A172 (cell line): ENCODE results near the gene ZNF605. TPM values are rescaled to one million over a fixed set of nuclear protein-coding genes. Genes with fewer than 3 reads are reported as not detected.
"Not testable (repeated sequence)": the region's sequence is repeated elsewhere in the genome, so short reads cannot be mapped to it uniquely, and the experiment has no call there.

Source experiments
- DNase-seq: peaks from one replicate; pipeline ENCODE4 v3.0.0-alpha.2; 2015; ENCODE audit warnings: low spot score
- total RNA-seq: library from RNA; depleted of rRNA; stranded (reverse); fragments of >200 nt; shearing (Covaris generic); gene quantifications from 2 replicates; pipeline ENCODE4 v1.2.3, GENCODE V29; 2014

ZNF605 gene
- total RNA-seq, 1 experiment from 2014 or later: 4.0 TPM

DNA sequence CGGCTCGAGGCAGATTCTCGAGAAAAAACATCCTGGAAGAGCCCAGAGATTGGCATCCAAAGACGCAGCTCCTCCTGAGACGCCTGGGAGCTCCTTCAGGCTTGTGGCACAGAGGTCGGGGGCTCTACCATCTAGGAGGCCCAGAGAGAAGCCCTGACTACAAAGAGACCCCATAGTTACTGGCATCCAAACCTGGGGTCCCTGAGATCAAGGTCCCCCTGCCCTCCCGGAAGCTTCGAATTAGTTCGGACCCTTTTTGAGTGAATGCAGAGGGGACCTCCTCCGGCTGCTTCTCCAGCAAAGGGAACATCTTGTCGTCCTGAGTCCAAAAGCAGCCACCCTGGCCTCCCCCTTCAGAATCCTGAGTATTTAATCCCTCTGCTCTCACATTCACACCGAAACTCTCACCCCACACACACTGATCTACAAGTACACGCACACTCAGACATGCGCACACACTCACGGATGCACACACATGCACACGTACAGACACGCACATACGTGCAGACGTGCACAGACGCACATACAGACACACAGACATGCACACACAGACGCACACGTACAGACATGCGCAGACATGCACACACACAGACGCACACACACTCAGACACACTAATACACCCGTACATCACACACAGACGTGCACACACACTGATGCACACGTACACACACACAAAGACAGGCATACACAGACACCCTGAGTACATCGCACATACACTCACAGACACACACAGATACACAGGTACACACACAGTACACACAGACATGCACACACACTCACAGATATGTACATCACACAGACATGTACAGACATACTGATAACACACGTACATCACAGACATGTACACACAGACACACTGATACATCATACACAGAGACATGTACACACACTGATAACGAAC lies 5.9 kb downstream of the ZNF605 start:
- no peak for DNase-seq

DNA sequence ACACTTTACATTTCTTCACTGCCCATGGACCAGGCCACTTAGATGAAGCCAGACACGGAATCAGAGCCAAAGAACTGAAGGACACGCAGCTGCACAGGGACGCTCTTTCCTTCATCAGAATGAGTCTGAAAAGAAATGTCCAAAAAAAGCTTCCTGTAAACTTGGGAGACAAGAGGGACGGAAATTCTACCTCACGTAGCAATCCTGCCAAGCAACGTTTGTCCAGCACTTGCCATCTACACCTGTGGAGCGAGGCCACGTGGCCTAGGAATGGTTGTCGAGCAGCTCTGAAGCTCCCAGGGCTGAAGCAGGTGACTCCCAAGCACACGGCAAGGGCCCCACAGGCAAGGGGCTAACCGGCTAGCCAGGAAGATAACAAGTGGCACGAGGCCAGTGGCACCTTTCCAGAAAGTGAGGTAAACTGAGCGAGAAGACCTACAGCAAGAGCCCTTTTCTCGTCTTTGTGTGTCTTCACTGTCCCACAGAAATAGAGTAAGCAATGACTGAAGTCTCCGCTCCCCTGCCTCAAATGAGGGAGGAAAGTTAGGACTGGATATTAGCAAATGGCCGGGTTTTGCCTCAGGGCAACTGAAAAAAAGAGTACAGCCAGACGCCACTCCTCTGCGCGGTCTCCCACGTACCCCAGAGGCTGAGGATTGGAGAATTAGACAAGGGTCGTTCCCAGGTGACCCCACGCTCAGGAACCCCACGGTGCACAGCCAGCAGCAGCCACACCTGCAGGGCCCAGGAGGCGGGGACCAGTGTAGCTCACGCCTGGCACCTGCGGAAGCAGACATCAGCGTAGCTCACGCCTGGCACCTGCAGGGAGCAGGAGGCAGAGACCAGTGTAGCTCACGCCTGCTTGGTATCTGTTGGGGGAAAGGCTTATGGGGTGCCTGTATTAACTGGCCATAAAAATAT lies 7.7 kb downstream of the ZNF605 start:
- DNase-seq: no peak

DNA sequence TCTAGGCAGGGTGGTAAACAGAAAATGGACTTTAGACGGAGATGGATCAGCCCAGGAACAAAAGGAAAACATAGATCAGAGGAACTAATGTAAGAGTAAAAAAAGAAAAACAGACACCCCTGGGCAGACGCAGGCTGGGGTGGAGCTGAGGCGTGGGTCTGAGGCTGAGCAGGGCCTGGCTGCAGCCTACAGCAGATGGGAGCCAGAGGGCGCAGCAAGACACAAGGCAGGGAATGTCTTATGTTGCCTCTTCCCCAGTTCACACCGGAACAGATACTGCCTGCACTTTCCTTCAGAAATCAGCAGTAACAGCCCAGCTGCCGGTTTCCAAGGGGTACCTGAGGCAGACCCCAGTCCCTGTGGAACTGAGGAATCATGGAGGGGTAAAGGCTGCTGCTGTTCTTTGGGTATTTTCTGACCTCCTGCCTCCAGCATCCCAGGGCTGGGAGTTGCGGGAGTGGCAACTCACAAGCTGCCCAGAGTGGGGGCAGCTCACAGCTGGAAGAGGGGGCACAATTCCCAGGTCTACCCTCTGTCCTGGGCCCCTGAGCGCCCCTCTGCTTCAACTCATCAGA lies 9.8 kb downstream of the ZNF605 start:
- no peak for DNase-seq

DNA sequence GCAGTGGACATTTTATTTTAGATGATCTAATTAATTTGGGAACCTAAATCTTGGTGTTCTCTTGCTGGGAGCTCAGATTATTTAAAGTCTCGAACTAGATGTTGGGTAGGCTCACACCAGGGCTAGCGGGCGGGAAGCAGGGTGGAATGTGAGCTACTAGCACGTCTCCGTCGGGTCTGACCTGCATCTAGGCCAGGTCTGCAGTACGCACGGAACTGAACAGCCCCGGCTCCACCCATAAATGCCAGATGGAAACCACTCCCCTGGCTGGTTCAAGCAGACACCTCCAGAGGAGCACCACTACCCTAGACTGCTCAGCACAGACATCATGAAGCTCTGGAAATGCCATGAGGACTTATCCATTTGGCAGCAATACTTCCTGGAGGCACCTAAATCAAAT lies 10.3 kb downstream of the ZNF605 start:
- no peak for DNase-seq

DNA sequence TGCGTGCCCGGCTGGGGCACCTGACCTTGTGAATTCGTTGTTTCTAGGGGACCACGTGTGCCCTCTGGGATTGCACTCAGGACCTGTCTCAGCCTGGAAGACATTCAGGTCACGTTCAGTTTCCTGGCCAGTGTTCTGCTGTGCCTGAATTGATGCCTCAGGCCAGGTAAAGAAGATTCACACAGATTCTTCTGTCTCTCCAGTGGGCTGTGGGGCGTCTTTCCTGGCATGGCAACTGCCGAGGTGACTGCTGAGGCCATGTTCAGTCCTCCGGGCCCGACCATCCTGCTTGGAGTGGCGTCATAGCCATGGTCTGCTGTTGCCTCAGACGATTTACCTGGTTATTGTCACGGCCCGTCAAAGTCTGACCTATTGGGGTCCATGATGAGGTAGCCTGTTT lies 13.5 kb downstream of the ZNF605 start:
- no peak for DNase-seq

DNA sequence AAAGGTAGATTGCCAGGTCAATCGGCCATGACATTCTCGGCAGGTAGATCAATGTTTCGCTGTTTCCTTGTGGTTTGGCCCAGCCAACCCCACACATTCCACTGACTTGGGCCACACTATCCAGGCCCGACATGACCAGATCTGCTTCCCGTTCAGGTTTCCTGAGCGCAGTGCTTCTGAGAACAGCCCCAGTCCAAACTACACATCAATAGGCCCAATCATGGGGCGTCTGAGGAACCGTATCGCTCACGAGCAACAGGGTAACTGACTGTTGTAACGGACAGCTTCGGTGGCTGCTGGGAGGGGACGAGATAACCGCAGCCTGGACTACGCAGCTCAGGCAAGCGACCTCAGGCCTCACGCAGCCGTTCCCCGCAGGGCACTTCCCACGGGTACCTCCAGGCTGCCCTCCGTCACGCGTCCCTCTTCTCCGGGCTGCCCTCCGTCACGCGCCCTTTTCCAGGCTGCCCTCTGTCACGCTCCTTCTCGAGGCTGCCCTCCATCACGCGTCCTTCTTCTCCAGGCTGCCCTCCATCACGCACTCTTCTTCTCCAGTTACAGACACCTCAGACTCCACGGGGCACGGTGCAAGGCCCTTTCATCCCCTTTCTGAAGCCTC lies 14.7 kb downstream of the ZNF605 start:
- no peak for DNase-seq

DNA sequence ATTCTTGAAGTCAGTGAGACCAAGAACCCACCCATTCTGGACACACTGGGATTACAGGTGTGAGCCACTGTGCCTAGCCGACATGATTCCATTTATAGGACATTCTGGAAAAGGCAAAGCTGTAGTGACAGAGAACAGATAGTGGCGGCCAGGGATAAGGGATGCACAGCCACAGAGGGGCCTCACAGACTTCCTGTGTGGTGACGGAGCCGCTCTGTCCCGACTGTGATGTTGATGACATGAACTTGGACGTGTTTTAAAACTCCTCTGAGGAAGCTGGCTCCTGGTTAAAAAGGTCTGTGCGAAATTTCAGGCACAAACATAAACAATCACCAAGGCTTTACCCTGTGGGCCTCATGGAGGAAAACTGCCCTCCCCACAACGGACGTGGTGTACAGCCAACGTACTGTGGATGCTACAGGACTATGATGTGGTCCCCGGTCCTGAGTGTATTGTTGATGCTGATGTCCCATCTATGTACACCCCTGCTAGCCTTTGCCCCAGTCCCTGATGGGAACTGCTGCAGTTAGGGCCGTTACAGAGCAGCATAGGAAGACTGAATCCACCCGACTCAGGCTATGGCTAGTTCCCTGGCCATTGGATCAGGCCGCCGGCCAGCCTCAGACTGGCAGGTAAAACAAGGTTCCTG lies 15.9 kb downstream of the ZNF605 start:
- no peak for DNase-seq

DNA sequence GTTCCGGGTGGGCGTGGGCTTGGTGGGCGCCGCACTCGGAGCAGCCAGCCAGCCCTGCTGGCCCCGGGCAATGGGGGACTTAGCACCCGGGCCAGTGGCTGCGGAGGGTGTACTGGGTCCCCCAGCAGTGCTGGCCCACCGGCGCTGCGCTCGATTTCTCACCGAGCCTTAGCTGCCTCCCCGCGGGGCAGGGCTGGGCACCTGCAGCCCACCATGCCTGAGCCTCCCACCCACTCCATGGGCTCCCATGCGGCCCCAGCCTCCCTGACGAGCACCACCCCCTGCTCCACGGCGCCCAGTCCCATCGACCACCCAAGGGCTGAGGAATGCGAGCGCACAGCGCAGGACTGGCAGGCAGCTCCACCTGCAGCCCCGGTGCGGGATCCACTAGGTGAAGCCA lies 17.3 kb downstream of the ZNF605 start:
- not testable (repeated sequence) for DNase-seq

DNA sequence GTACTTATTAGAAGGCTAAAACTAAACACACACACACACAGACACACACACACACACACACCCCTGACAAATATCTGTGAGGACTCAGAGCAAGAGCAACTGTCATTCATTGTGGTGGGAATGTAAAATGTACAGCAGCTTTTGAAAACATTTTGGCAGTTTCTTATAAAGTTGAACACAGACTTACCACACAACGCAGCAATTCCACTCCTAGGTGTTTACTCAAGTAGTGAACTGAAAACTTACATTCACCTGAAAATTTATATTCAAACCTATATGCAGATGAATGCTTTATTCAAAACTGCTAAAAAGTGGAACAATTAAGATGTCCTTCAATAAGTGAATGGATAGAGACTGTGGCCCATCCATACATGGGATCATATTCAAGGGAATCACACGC lies 18.6 kb downstream of the ZNF605 start:
- no peak for DNase-seq

DNA sequence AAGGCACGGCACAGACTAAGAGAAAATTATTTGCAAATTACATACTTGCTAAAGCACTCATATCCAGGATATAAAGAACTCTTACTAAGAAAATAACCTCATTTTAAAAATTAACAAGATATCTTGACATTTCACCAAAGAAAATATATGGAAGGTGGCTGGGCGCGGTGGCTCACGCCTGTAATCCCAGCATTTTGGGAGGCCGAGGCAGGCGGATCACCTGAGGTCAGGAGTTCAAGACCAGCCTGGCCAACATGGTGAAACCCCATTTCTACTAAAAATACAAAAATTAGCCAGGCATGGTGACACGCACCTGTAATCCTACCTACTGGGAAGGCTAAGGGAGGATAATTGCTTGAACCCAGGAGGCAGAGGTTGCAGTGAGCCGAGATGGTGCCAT lies 19.2 kb downstream of the ZNF605 start:
- not testable (repeated sequence) for DNase-seq

DNA sequence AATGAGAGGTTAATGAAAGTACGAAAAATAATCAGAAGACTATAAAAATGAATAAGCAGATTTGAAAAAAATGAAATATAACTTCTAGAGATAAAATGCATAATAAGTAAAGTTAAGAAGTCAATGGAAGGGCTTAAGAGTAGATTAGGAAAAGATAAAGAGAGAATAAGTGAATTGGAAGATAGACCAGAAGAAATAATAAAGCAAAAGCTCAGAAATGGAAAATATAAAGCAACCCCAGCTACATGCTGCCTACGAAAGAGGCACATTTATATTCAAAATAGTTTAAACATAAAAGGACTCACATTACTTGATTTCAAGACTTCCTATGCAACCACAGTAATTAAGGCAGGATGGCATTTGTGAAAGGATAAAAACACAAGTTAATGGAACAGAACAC lies 19.9 kb downstream of the ZNF605 start:
- DNase-seq: no peak

DNA sequence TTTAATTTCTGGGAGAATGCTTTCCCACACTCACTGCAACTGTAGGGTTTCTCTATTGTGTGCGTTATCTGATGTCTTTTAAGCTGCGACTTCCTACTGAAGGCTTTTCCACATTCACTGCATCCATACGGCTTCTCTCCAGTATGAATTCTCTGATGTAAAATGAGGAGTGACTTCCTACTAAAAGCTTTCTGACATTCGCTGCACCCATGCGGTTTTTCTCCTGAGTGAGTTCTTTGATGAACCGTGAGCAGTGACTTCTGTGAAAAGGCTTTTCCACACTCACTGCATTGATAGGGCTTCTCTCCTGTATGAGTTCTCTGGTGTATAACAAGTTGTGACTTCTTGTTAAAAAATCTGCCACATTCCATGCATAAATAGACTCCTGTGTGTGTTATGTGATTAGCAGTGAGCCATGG lies 29.7 kb downstream of the ZNF605 start:
- DNase-seq: no peak

DNA sequence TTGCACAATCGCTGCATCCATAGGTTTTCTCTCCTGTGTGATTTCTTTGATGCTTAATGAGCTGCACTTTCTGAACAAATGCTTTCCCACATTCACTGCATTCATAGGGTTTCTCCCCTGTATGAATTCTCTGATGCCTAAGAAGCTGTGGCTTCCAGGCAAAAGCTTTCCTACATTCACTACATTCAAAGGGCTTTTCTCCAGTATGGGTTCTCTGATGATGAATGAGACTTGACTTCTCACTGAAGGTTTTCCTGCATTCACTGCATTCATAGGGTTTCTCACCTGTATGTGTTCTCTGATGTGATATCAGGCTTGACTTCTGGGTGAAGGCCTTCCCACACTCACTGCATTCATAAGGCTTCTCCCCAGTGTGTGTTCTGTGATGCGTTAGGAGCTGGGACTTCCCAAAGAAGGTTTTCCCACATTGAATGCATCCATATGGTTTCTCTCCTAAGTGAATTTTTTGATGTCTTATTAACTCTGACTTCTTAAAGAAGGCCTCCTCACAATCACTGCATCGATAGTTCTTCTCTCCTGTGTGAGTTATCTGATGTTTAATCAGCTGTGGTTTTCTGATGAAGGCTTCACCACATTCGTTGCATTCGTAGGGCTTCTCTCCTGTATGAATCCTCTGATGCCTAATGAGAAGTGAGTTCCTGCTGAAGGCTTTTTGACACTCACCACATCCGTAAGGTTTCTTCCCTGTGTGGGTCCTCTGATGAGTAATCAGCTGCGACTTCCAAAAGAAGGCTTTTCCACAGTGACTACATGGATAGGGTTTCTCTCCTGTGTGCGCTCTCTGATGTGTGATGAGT lies 30.3 kb downstream of the ZNF605 start:
- no peak for DNase-seq

DNA sequence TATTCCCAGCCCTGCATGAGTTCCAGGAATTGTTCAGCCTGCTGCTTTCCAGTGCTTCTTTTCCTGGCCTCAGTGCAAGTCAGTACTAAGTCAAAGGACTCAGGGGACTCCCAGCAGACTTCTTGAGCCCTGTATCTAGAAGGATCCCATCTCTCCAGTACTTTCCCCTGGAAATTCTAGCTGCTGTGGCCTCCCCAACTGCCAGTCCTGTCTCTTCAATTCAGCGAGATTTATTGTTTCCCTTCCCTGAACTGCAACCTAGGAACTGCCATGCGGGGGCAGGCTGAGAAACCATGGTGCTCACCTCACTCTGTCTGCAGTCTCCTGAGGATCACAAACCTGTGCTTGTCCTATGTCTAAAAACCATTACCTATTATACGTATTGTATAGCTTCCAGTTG lies 31.8 kb downstream of the ZNF605 start:
- no peak for DNase-seq

DNA sequence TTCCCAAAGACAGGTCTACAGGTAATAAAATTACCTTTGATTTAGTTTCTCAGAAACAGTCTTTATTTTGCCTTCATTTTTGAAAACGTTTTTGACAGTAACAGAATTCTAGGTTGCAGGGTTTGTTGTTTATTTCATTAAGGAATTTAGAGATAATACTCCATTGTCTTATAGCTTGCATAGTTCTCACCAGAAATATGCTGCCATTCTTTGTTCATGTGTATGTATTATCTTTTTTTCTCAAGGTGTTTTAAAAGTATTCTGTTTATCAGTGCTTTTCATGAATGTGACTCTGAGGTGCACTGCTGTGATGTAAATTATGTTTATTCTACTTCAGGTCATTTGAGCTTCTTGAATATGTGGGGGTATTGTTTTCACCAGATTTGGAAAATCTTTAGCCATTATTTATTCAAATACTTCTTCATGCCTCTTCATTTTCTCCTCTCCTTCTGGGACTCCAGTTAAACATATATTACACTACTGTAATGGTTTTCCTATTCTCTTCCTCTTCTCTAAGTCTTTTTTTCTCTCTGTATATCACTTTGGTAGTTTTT lies 32.7 kb downstream of the ZNF605 start:
- DNase-seq: no peak

DNA sequence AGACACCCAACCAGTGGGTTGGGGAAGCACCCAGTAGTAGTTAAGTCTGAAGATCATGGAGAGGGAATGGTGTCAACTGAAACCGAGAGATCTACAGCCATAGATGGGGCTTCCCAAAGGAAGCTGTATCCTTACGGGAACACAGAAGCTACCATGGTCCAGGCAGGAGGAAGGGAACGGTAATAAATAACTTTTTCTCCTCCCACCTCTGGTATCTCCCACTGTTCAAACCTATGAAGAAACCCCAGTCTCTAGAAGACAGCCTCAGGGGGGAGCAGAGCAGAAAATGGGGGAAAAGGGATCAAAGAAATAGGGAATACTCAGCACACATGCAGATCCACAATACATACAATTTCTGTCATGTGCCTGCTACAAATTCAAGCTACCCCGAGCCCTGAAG lies 33.4 kb downstream of the ZNF605 start:
- no peak for DNase-seq

DNA sequence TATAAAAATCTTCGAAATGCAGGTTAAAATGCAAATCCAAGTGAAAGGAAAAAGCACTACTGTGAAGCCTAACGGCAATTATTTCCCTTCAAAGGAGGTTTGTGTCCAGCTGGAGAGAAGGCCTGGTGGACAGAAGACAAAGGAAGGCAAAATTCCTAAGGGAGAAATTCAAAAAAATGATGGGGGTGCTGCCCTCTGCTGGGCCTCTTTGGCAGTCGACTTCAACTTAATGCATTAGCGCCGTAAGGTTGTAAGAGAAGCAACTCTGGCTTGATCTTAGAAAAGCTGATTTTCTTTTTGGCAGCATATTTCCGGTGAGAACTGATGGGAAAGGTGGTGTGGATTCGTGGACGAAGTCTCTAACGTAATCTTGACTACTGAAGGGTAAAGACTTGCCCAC lies 34.4 kb downstream of the ZNF605 start:
- DNase-seq: no peak

DNA sequence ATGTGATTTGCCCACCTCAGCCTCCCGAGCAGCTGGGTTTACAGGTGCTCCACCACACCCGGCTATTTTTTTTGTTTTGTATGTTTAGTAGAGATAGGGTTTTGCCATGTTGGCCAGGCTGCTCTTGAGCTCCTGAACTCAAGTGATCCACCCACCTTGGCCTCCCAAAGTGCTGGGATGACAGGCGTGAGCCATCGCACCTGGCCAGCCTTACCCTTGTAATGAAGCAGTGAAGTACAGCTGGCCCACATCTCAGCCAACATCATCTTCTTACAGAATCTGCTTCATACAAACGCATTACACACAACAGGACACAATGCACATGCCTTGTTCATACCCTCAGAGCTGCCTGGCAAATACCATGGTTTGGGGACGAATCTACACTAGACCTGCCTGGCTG lies 37.4 kb downstream of the ZNF605 start:
- no peak for DNase-seq

DNA sequence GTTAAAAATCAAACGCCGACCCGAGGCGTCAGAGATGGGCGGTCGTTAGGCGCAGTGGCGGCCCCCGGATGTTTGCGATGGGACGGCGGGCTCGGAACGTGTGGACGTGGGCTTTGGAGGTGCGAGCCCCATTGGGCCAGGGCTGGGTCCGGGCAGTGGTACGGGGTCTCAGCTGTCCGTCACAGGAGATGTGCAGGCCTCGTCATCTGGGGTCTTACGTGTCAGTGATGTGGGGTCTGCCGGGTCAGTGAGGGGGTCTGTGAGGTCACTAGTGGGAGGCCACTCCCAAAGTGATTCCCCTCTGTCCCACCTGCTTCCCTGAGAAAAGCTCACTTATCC lies 47.1 kb downstream of the ZNF605 start:
- DNase-seq: no peak
